Measurements from ENCODE around the gene PHF19.

DNA sequence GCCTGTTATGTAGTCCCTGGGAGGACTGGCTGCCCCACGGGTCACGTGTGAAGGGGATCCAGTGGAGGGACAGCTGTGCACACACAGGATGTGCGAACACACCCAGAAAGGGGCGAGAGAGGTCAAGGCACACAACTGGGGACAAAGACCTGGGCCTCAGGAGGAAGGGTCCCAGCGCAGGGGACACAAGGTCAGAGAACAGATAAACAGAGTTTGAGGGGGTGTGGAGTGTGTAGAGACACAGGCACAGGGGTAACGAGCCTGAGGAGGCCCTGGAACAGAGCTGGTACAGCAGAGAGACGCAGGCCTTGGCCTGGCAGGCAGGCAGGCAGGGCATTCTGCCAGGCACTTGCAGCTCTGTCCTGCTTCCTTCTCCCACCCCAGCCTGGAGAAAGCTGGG is 19.5 kb downstream of the PHF19 start:
- TF ChIP-seq CTCF (IDR thresholded peaks at IDR 0.05) (no peak), POLR2A (IDR thresholded peaks at IDR 0.05) (no peak)

Data from right lobe of liver (tissue), 4 donors.